RWPE2 (cell line): ENCODE results near the gene SLC25A41.
"Not testable (repeated sequence)": the region's sequence is repeated elsewhere in the genome, so short reads cannot be mapped to it uniquely, and the experiment has no call there.

ENCODE experiments used
- ATAC-seq: fragments of 200-7000 bp; cut with Tn5 transposase; 3 replicates; pipeline ENCODE4 v1.9.1; 2021; ENCODE audit warnings: low read depth
- DNase-seq: peaks from one replicate; pipeline ENCODE4 v3.0.0-alpha.2; 2020; ENCODE audit warnings: low spot score
- H3K27ac ChIP-seq: fragments of 450-650 bp; 2 replicates; pipeline ENCODE4 v1.5.1; 2017; ENCODE audit warnings: mild to moderate bottlenecking; ENCODE audit not compliant: poor library complexity, severe bottlenecking
- H3K27me3 ChIP-seq: fragments of 250-450 bp; sonication (Bioruptor Pico); 2 replicates; pipeline ENCODE4 v1.5.1; 2021; ENCODE audit warnings: mild to moderate bottlenecking, moderate library complexity; ENCODE audit not compliant: insufficient read depth, poor library complexity, severe bottlenecking
- H3K36me3 ChIP-seq: fragments of 250-450 bp; sonication (Bioruptor Pico); 2 replicates; pipeline ENCODE4 v1.5.1; 2020; ENCODE audit warnings: low read depth, mild to moderate bottlenecking, moderate library complexity
- H3K4me1 ChIP-seq: fragments of 250-450 bp; sonication (Bioruptor Pico); 2 replicates; pipeline ENCODE4 v1.5.1; 2021; ENCODE audit warnings: mild to moderate bottlenecking, moderate library complexity; ENCODE audit not compliant: insufficient read depth, poor library complexity, severe bottlenecking
- H3K4me3 ChIP-seq: fragments of 250-450 bp; sonication (Bioruptor Pico); 2 replicates; pipeline ENCODE4 v1.5.1; 2021; ENCODE audit warnings: mild to moderate bottlenecking, moderate library complexity; ENCODE audit not compliant: severe bottlenecking
- H3K9me3 ChIP-seq: fragments of 250-450 bp; sonication (Bioruptor Pico); 2 replicates; pipeline ENCODE4 v1.5.1; 2021; ENCODE audit warnings: mild to moderate bottlenecking, moderate library complexity; ENCODE audit not compliant: severe bottlenecking
- CTCF ChIP-seq: fragments of 450-650 bp; IDR thresholded peaks from one replicate; pipeline ENCODE4 v1.5.1; 2017; ENCODE audit warnings: mild to moderate bottlenecking, moderate library complexity; ENCODE audit not compliant: poor library complexity, severe bottlenecking

SLC25A41 gene

GRCh38 chr19:6429419-6430221 lies 3.9 kb downstream of the SLC25A41 start:
- no peaks in the 10 kb centered on the region for H3K36me3 ChIP-seq
- no peaks in the 10 kb centered on the region for H3K27me3 ChIP-seq
- no peak overlapping the region for H3K27ac ChIP-seq
- H3K9me3 ChIP-seq, result no peaks in the 10 kb centered on the region
- ATAC-seq (no peak), DNase-seq (no peak)
- H3K4me3 ChIP-seq, result no peak overlapping the region
- TF ChIP-seq CTCF, result no peak
- H3K4me1 ChIP-seq, result peaks cover 5% of the 10 kb centered on the region

- ATAC-seq, H3K27me3 ChIP-seq, H3K4me3 ChIP-seq, H3K27ac ChIP-seq, H3K9me3 ChIP-seq, H3K36me3 ChIP-seq, H3K4me1 ChIP-seq, DNase-seq: not testable (repeated sequence)
Measured at GRCh38 chr19:6428692-6429418, 4.7 kb downstream of the SLC25A41 start.

- no peaks in the 10 kb centered on the region for H3K9me3 ChIP-seq
- H3K4me3 ChIP-seq, result no peak overlapping the region
- H3K27me3 ChIP-seq, result no peaks in the 10 kb centered on the region
- ATAC-seq, result no peak
- DNase-seq, result no peak
- peaks cover 15% of the 10 kb centered on the region for H3K36me3 ChIP-seq
- no peak for TF ChIP-seq CTCF
- no peak overlapping the region for H3K27ac ChIP-seq
- peaks cover 5% of the 10 kb centered on the region for H3K4me1 ChIP-seq
Measured at GRCh38 chr19:6427131-6427530, 6.4 kb downstream of the SLC25A41 start.

- Histone ChIP-seq H3K4me3 (peak overlapping the region; percentile 15), H3K36me3 (peaks cover 24% of the 10 kb centered on the region), H3K4me1 (peaks cover 5% of the 10 kb centered on the region), H3K27ac (peak overlapping the region; percentile 42), H3K27me3 (no peaks in the 10 kb centered on the region), H3K9me3 (no peaks in the 10 kb centered on the region)
- no peak for DNase-seq
- ATAC-seq, result no peak
- no peak for TF ChIP-seq CTCF
Measured at GRCh38 chr19:6425732-6426620, 7.6 kb downstream of the SLC25A41 start.
